Activated effector memory CD4-positive, alpha-beta T cell treated with Interleukin-2 at 50 U/mL for 16 hours (primary cell): ENCODE measurements around the gene TMEM185A.
"Not testable (repeated sequence)": the region's sequence is repeated elsewhere in the genome, so short reads cannot be mapped to it uniquely, and the experiment has no call there.

Experiments used
- DNase-seq: peaks from one replicate; pipeline ENCODE4 v3.0.0-alpha.2; 2020

TMEM185A gene

DNA sequence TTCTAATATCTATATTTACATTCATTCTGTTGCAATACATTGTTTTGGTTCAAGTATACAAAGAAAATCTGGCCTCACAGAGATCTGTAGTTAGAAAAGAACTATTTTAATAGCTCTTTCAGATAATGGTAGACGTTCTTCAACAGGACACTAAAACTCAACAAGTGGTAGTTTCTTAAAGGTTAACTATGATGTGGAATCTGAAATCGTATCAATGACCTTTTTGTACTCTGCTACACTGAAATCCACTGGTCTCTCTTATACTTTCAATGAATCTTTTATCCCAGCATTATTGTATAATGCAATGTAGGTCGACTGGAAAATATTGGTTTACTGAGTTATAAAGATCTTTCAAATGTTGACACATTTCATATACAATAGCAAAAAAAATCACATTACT lies 12.7 kb downstream of the TMEM185A start:
- no peak for DNase-seq

GRCh38 chrX:149611623-149612175 lies 19.9 kb downstream of the TMEM185A start:
- no peak for DNase-seq

GRCh38 chrX:149610511-149610910 lies 21.1 kb downstream of the TMEM185A start:
- no peak for DNase-seq

DNA sequence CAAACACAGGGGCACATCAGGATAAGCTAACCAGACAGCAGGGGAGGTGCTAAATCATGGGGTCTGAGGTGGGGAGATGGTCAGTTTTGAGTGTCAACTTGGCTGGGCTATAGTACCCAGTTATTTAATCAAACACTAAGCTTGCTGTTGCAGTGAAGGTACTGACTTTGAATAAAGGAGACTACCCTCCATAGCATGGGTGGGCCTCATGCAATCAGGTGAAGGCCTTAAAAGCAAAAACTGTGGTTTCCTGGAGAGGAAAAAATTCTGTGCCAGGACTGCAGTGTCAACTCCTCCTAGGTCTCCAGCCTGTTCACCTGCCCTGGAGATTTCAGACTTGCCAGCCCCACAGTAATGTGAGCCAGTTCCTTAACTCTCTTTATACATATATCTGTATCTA lies 23.9 kb downstream of the TMEM185A start:
- no peak for DNase-seq

GRCh38 chrX:149605248-149605885 lies 26.2 kb downstream of the TMEM185A start:
- not testable (repeated sequence) for DNase-seq

DNA sequence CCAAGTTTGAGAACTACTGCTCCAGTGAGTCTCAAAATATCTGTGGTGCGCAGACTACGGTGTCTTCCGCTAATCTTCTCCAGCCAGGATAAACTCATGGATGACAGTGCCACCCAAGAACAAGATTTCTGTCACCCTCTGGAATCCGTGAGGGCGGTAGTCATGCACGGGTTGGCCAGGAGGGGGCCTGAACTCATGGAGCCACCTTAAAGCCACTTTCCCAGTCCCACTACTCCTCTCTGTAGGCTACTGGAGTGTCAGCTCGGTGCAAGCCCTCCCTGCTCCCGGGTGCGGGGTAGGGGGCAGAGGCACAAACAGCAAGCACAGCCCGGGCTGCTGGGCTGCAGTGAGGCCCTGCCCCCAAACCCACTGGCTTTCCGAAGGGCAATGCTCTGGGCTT lies 33.0 kb downstream of the TMEM185A start:
- not testable (repeated sequence) for DNase-seq

- not testable (repeated sequence) for DNase-seq
These were observed 35.6 kb downstream of the TMEM185A start for GRCh38 chrX:149595943-149596342.

DNA sequence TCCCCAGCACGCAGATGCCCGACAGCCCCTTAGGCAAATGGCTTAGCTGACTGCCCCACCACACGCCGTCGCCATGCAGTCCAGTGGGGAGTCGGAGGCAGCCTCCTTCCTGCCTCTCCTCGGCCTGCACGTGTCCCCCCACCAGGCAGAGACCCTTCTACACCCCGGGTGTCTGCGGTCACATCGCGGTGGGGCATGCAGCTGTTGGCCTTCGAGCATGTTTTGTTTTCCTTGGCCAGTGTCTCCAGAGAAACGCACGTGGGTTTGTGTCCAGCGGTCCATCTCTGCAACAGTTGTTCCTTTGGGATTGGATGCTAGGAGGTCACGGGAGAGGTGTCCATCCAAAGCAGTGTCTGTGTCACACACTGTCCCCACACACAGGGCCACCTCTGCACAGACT lies 36.4 kb downstream of the TMEM185A start, which contains the start of gene HSFX2:
Gene HSFX2 (minus strand): TSS at position 101 of the 400 bp plus-strand sequence. CDS start 614 bp downstream, outside the sequence.
- not testable (repeated sequence) for DNase-seq

DNA sequence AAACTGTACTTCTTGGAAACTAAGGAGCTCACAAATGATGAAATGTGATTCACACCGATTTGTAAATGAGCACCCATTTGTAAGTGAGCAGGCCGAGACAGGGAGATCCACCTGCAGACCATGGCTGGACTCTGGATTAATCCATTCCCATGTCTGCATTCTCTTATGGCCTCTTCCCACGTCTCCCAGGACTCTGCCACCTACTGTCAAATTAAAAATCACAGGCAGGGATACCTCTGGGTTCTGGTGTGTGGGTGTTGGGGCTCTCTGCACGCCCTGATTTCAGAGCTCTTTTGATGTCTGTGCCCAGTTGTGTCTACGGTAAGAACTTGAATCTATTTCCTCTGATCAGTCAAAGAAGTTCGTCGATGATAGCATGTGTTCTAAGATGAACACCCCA lies 40.6 kb downstream of the TMEM185A start:
- DNase-seq: not testable (repeated sequence)

DNA sequence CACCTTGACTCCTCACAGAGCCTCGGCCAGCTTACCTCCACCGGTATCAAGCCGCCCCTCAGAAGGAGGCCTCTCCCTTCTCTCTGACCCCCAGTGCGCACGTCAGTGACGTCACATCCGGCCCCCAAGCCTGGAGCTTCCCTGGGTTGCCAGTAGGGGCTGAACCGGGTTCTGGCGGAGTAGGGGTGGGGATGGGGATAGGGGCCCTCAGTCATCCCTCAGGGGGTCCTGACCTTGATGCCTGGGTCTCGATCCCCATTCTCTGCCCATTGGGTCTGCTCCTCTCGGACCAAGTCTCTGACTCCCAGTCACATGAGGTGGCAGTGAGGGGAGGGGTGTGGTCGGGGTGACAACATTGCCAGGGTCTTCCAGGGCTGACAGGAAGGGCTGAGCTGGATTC lies 44.2 kb downstream of the TMEM185A start, which contains the start of gene MAGEA9B:
Gene MAGEA9B (minus strand): TSS at position 101 of the 400 bp plus-strand sequence. CDS start 4,280 bp downstream, outside the sequence.
- not testable (repeated sequence) for DNase-seq

GRCh38 chrX:149585631-149586030 lies 46.0 kb downstream of the TMEM185A start:
- not testable (repeated sequence) for DNase-seq

DNA sequence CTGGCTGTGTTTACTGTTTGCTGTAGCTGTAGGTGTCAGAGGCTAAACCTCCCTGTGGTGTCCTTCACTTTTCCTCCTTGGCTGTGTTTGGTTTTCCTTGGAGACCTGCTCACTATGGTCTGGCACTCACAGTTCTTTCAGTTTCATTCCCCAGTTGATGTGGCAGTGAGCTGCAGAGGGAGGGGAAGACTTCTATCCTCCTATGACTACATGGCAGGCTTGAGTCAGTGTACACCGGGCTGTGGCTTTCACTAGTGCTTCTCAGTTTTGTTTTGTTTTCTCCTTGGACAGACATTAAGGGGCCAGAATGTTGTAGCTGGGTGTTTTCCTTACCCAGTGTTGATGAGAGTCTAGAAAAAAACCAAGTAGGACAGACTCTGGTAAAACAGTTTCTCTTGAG lies 58.1 kb downstream of the TMEM185A start:
- DNase-seq: not testable (repeated sequence)

DNA sequence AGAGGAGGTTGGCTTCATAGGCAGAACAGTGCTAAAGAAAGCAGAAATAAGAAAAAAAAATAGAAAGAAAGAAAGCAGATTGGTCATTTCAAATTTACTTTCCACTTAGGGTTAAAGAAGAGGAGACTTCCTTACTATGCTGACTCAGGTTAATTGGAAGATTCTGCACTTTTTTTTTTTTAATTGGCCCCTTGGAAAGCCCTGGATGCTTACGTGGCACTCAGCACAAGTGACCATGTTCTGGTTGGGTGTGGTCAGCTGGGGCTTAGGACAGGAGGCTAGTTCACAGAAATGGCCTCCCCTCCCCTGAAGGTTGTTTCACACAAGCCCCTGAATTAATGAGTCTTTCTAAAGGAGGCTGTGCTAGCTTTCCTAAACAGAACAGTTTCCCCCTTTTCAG lies 58.8 kb downstream of the TMEM185A start:
- no peak for DNase-seq

GRCh38 chrX:149571770-149572169 lies 59.8 kb downstream of the TMEM185A start:
- no peak for DNase-seq

DNA sequence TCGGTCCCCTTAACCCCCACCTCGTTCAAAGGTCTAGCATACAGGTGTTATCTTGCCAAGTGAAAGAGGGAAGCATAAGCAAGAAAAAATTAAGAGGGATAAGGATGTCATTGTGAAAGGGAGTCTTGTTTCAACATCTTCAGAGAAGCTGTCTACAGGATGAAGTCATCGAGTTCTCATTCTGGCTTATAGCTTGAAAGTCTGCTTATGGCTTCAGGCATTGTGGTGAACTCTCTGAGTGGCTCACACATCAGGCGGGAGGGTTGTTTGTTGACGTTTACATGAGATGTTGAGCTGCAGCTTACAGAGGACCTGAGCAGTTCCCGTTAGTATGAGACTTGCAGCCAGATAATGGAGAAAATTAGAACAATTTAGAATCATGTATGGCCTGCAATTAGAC lies 60.9 kb downstream of the TMEM185A start:
- DNase-seq: no peak

GRCh38 chrX:149569770-149570169 lies 61.8 kb downstream of the TMEM185A start:
- DNase-seq: no peak

- no peak for DNase-seq
These were observed 62.8 kb downstream of the TMEM185A start for GRCh38 chrX:149568701-149569296.

- no peak for DNase-seq
These were observed 63.8 kb downstream of the TMEM185A start for GRCh38 chrX:149567621-149568417.

DNA sequence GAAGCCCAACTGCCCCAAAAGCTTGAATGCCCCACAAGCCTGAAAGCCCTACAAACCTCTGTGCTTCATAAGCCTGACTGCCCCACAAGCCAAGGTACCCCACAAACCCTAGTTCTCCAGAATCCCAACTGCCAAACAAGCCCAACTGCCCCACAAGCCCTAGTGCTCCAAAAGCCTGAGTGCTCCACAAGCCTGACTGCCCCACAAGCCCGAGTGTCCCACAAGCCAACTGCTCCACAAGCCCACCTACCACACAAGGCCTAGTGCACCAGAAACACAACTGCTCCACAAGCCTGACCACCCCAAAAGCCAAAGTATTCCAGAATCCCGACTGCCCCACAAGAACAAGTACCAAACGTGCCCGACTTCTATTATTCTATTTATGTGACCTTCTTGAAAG lies 68.2 kb downstream of the TMEM185A start:
- no peak for DNase-seq

DNA sequence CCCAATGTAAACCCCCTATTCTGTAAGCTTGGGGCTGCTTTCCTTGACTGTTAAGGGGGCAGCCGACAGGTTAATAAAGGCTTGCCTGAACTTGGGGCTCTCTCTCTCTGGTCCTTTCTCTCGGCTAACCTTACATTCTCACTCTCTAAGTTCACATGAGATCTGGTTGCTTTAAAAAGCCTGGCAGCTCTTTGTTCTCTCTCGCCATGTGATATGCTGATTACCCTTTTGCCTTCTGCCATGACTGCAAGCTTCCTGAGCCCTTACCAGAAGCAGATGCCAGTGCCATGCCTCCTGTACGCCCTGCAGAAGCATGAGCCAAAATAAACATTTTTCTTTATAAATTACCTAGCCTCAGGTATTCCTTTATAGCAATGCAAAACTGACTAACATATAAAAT lies 76.3 kb downstream of the TMEM185A start:
- not testable (repeated sequence) for DNase-seq

DNA sequence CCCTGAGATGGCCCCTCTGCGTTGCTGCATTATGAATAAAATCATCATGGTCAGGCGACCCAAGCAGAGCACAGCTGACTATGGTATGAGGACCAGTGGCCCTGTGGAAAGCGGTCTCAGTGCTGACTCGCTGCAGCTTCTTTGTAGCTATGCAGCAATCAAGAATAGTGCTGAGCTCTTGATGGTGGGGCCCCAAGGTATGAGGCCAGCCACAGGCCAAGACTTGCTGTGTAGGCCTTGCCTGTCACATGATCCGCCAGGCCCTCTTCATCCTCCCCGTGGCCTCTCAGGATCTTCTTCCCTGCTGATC lies 79.7 kb downstream of the TMEM185A start:
- not testable (repeated sequence) for DNase-seq

GRCh38 chrX:149551245-149551938 lies 80.2 kb downstream of the TMEM185A start:
- not testable (repeated sequence) for DNase-seq

GRCh38 chrX:149550454-149550853 lies 81.1 kb downstream of the TMEM185A start:
- not testable (repeated sequence) for DNase-seq
